GM12878 (cell line): ENCODE results near the gene CNTD1. TPM values are rescaled to one million over a fixed set of nuclear protein-coding genes. Genes with fewer than 3 reads are reported as not detected.
"Not testable (repeated sequence)": the region's sequence is repeated elsewhere in the genome, so short reads cannot be mapped to it uniquely, and the experiment has no call there.

ENCODE experiments used
- ATAC-seq: fragments of 200-7000 bp; cut with Tn5 transposase; 3 replicates; pipeline ENCODE4 v1.9.1; 2020; ENCODE audit warnings: mild to moderate bottlenecking, moderate library complexity
- BruUV-seq: library from RNA; stranded (reverse); fragments of 400-500 nt; replicated peaks from 2 replicates; lab custom pipeline; 2021; lab: Mats Ljungman, UMichigan
- CTCF ChIA-PET: fragments of 300-600 bp; sonication (Branson Sonifier 250); formaldehyde crosslinking; extraction: SDS; loops from one replicate; lab custom pipeline; 2021; ENCODE audit warnings: inconsistent platforms; lab: Yijun Ruan, JAX
- POLR2A ChIA-PET: fragments of 350-600 bp; formaldehyde crosslinking; extraction: SDS; loops from one replicate; lab custom pipeline; 2021; ENCODE audit warnings: inconsistent platforms; lab: Charles Lee
- RAD21 ChIA-PET: fragments of 300-600 bp; sonication (Branson Sonifier 250); formaldehyde crosslinking; loops from one replicate; lab custom pipeline; 2023; ENCODE audit warnings: antibody characterized with exemption; ENCODE audit not compliant: unreplicated experiment; lab: Charles Lee
- SMC1A ChIA-PET: fragments of 300-600 bp; sonication (Branson Sonifier 250); formaldehyde crosslinking; loops from one replicate; lab custom pipeline; 2023; ENCODE audit not compliant: unreplicated experiment, uncharacterized antibody; lab: Charles Lee
- DNase-seq: peaks from one replicate; pipeline ENCODE4 v3.0.0-alpha.2; 2011; ENCODE audit warnings: low read depth, low spot score
- FAIRE-seq: peaks from 3 replicates; lab custom pipeline; 2011; peaks lifted over from hg19 to GRCh38; lab: Jason Lieb, UNC
- H2AFZ ChIP-seq: 2 replicates; pipeline ENCODE4 v1.6.0; 2011; ENCODE audit warnings: low read depth, low read length, control low read depth; ENCODE audit not compliant: control insufficient read depth
- H3K27ac ChIP-seq: 2 replicates; pipeline ENCODE4 v1.5.1; 2011; ENCODE audit warnings: control low read depth; ENCODE audit not compliant: control insufficient read depth, insufficient read depth
- H3K27me3 ChIP-seq, 2 experiments: replicated peaks in 1 of 2; 2 replicates each; pipeline versions ENCODE4 v1.6.0 to v1.6.1; 2011; ENCODE audit warnings: low read length in 1 of 2; ENCODE audit not compliant: control insufficient read depth in 2 of 2, insufficient read depth in 2 of 2
- H3K36me3 ChIP-seq, 2 experiments: 2 replicates each; pipeline ENCODE4 v1.5.1; 2011; ENCODE audit warnings: low read length in 1 of 2; ENCODE audit not compliant: control insufficient read depth in 2 of 2, insufficient read depth in 2 of 2
- H3K4me1 ChIP-seq: 2 replicates; pipeline ENCODE4 v1.6.1; 2011; ENCODE audit warnings: mild to moderate bottlenecking, low read length, moderate library complexity, mixed read lengths; ENCODE audit not compliant: control insufficient read depth, insufficient read depth
- H3K4me2 ChIP-seq: 2 replicates; pipeline ENCODE4 v1.6.0; 2011; ENCODE audit warnings: control low read depth; ENCODE audit not compliant: control insufficient read depth, insufficient read depth
- H3K4me3 ChIP-seq: fragments of 200-600 bp; sonication (generic); 2 replicates; pipeline ENCODE4 v1.5.1; 2016
- H3K79me2 ChIP-seq: 2 replicates; pipeline ENCODE4 v1.6.0; 2011; ENCODE audit warnings: low read length; ENCODE audit not compliant: control insufficient read depth, insufficient read depth
- H3K9ac ChIP-seq: 2 replicates; pipeline ENCODE4 v1.8.0; 2011; ENCODE audit warnings: low read length, control low read depth, mixed read lengths; ENCODE audit not compliant: control insufficient read depth, insufficient read depth
- H3K9me3 ChIP-seq: replicated peaks from 3 replicates; pipeline ENCODE4 v1.5.1; 2011; ENCODE audit warnings: mild to moderate bottlenecking, low read length; ENCODE audit not compliant: control insufficient read depth, insufficient read depth
- H4K20me1 ChIP-seq: 2 replicates; pipeline ENCODE4 v1.6.0; 2011; ENCODE audit not compliant: control insufficient read depth, insufficient read depth
- ATF3 ChIP-seq: IDR thresholded peaks from 2 replicates; pipeline ENCODE4 v1.6.1; 2011; ENCODE audit warnings: low read depth, mild to moderate bottlenecking, low read length, moderate library complexity, borderline replicate concordance; ENCODE audit errors: extremely low read depth
- IKZF1 ChIP-seq: fragments of 450-650 bp; conservative IDR thresholded peaks from 2 replicates; pipeline ENCODE4 v1.6.1; 2017; ENCODE audit warnings: antibody characterized with exemption, mild to moderate bottlenecking
- JUNB ChIP-seq: IDR thresholded peaks from 2 replicates; pipeline ENCODE4 v1.6.1; 2016; ENCODE audit warnings: antibody characterized with exemption, mild to moderate bottlenecking
- NR2F1 ChIP-seq: fragments of 450-650 bp; conservative IDR thresholded peaks from 2 replicates; pipeline ENCODE4 v1.6.1; 2017; ENCODE audit warnings: mild to moderate bottlenecking
- RCOR1 ChIP-seq: conservative IDR thresholded peaks from 2 replicates; pipeline ENCODE4 v1.6.1; 2012; ENCODE audit warnings: low read depth, low read length, improper control_type of control experiment
- STAT1 ChIP-seq: fragments of 450-650 bp; conservative IDR thresholded peaks from 2 replicates; pipeline ENCODE4 v1.6.1; 2014; ENCODE audit warnings: antibody characterized with exemption, mild to moderate bottlenecking
- USF2 ChIP-seq: IDR thresholded peaks from 2 replicates; pipeline ENCODE4 v1.6.1; 2011; ENCODE audit warnings: low read depth, low read length, improper control_type of control experiment, borderline replicate concordance
- WGBS: methylation state at CpG from one replicate; pipeline ENCODE4 v1.1.6; 2016; ENCODE audit warnings: low lambda C conversion rate; ENCODE audit not compliant: insufficient replicate concordance, insufficient coverage; ENCODE audit errors: missing lambda C conversion rate; 5-methylcytosine and 5-hydroxymethylcytosine counted together
- in situ Hi-C: fragments of 300-500 bp; cut with MboI; formaldehyde crosslinking; loops from 9 replicates; pipeline ENCODE4 v1.14.3; 2018; ENCODE audit warnings: mixed read lengths
- intact Hi-C: fragments of 100-400 bp; cut with micrococcal nuclease; formaldehyde crosslinking; loops from one replicate; pipeline ENCODE4 v1.14.2; 2022; ENCODE audit not compliant: unreplicated experiment
- polyA plus RNA-seq, 11 experiments: library from polyadenylated mRNA; depleted of rRNA in 4 of 11; unstranded in 6 of 11; stranded (reverse) in 5 of 11; fragments of >200 nt; fragmentation: Nextera tagmentation in 4 of 11; fragmentation: Illumina TruSeq in 1 of 11; extraction: Ambion mirVana in 4 of 11; extraction: Trizol in 1 of 11; gene quantifications; 1 replicate in 1 of 11; 2 replicates in 10 of 11; pipeline versions ENCODE4 v1.2.1 to v1.2.3, GENCODE V29; 2011 to 2016; ENCODE audit warnings: inconsistent platforms in 2 of 11, missing spikeins in 2 of 11, low read depth in 1 of 11
- total RNA-seq, 4 experiments: library from RNA; depleted of rRNA in 3 of 4; stranded (reverse); fragments of >200 nt in 3 of 4; fragmentation: Illumina TruSeq in 1 of 4; extraction: Trizol in 1 of 4; gene quantifications; 2 replicates each; pipeline versions ENCODE4 v1.2.1 to v1.2.3, GENCODE V29; 2013 to 2021

CNTD1 gene
- total and polyA plus RNA-seq, 10 of the 15 experiments (the other 5 are each of a cell fraction or from before 2014, with no cell fraction given) = 0.06 to 1.5 (median 1.1) TPM; not detected in 4

- in situ Hi-C loops = loop anchor here (10.0 kb wide), 1 partner anchor 193 kb away; the partner anchor contains the start of gene PSMC3IP
- no peaks in the 10 kb centered on the region for H3K27me3 ChIP-seq
- RAD21 ChIA-PET = no interaction called here
- H4K20me1 ChIP-seq = no peaks in the 10 kb centered on the region
- H3K9ac ChIP-seq = no peak overlapping the region
- no peaks in the 10 kb centered on the region; the same call in 1 of the 2 replicates for H3K79me2 ChIP-seq
- CTCF ChIA-PET = interaction anchor here (0.6 to 1.3 kb wide), 2 partner anchors 143 to 189 kb away, joined by 3 to 4 read pairs; no protein-coding TSS in a partner anchor
- no peak overlapping the region for H3K27ac ChIP-seq
- intact Hi-C loops = no loop called here
- H3K9me3 ChIP-seq = no peaks in the 10 kb centered on the region
- DNase-seq (no peak), ATAC-seq (no peak), FAIRE-seq (no peak)
- no peak overlapping the region for H3K4me3 ChIP-seq
- peaks cover 3% of the 10 kb centered on the region; the same call in 1 of the 2 replicates for H3K4me1 ChIP-seq
- no peak overlapping the region for H3K4me2 ChIP-seq
- no TSS peak for BruUV-seq
- SMC1A ChIA-PET = no interaction called here
- H3K36me3 ChIP-seq = no peaks in the 10 kb centered on the region
- POLR2A ChIA-PET = no interaction called here
- TF ChIP-seq USF2 = no peak
- TF ChIP-seq ATF3 = no peak
- TF ChIP-seq NR2F1 = no peak
- TF ChIP-seq IKZF1 = no peak
- TF ChIP-seq STAT1 = no peak
- TF ChIP-seq RCOR1 = no peak
- TF ChIP-seq JUNB = no peak
- H2AFZ ChIP-seq = no peak overlapping the region
Observed at GRCh38 chr17:42767512-42767911, 31.1 kb upstream of the CNTD1 start.

GRCh38 chr17:42768006-42768405, 30.7 kb upstream of the CNTD1 start:
- DNase-seq, H3K4me2 ChIP-seq, H3K9me3 ChIP-seq, H3K9ac ChIP-seq, BruUV-seq, H3K4me1 ChIP-seq, FAIRE-seq, intact Hi-C loops, H3K27me3 ChIP-seq, CTCF ChIA-PET, RAD21 ChIA-PET, H3K36me3 ChIP-seq, ATAC-seq, SMC1A ChIA-PET, H3K4me3 ChIP-seq, H2AFZ ChIP-seq, POLR2A ChIA-PET, H3K79me2 ChIP-seq, H3K27ac ChIP-seq, H4K20me1 ChIP-seq: not testable (repeated sequence)
- in situ Hi-C loops = loop anchor here (10.0 kb wide), 1 partner anchor 193 kb away; the partner anchor contains the start of gene PSMC3IP
- WGBS = 63% methylated on average over 9 of the region's 9 CpGs

GRCh38 chr17:42769964-42770363, 28.7 kb upstream of the CNTD1 start:
- H3K4me2 ChIP-seq, CTCF ChIA-PET, FAIRE-seq, H3K79me2 ChIP-seq, H3K36me3 ChIP-seq, H2AFZ ChIP-seq, H3K9ac ChIP-seq, intact Hi-C loops, DNase-seq, BruUV-seq, H4K20me1 ChIP-seq, ATAC-seq, H3K9me3 ChIP-seq, H3K4me3 ChIP-seq, H3K27ac ChIP-seq, H3K27me3 ChIP-seq: not testable (repeated sequence)
- POLR2A ChIA-PET = interaction anchor here (1.4 kb wide), 1 partner anchor 191 kb away, joined by 5 read pairs; no protein-coding TSS in a partner anchor
- WGBS = 63% methylated on average over 10 of the region's 10 CpGs
- in situ Hi-C loops = loop anchor here (10.0 kb wide), 1 partner anchor 195 kb away; the partner anchor contains the start of gene PSMC3IP
- H3K4me1 ChIP-seq = peaks cover 14% of the 10 kb centered on the region
- SMC1A ChIA-PET = interaction anchor here (0.6 kb wide), 1 partner anchor 60 kb away, joined by 4 read pairs; no protein-coding TSS in a partner anchor
- RAD21 ChIA-PET = interaction anchor here (0.7 kb wide), 1 partner anchor 19 kb away, joined by 4 read pairs; no protein-coding TSS in a partner anchor
